GM23248 (cell line): ENCODE results near the gene KRTDAP.

Experiments
- EZH2 ChIP-seq: fragments of 200-600 bp; sonication (generic); IDR thresholded peaks from 2 replicates; pipeline ENCODE4 v1.6.1; 2018; ENCODE audit warnings: antibody characterized with exemption, mild to moderate bottlenecking; ENCODE audit not compliant: insufficient read depth, poor library complexity, severe bottlenecking
- EZH2phosphoT487 ChIP-seq: fragments of 200-600 bp; sonication (generic); IDR thresholded peaks from 2 replicates; pipeline ENCODE4 v1.6.1; 2018; ENCODE audit warnings: antibody characterized with exemption, moderate library complexity, mild to moderate bottlenecking, low read depth; ENCODE audit not compliant: insufficient read depth

GRCh38 chr19:35455616-35456201 lies 34.6 kb downstream of the KRTDAP start:
- TF ChIP-seq EZH2: no peak
- TF ChIP-seq EZH2phosphoT487: no peak
